ENCODE measurements around the gene RAB17.

RAB17 gene

DNA sequence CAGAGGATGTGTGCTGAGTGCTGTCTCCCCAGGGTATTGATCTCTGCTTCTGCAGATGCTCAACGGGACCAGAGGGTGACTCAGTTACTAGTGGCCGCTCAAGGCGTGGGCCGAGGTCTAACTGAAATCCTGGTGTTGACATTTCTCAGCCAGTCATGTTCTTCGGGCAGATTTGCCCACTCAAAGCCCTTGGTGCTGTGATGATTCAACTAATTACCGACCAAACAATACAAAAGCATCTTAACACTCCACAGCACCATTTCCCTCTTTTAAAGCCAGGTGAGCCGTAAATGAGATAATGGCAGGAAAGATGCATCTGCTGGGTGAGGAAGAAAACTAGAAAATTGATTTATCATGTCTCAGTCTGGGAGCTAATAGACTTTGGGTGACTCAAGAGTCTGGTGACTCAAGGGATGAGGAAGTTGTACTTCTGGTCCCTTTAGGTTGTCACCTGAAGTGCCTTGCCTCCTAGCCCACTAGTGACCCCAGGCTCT lies 56.8 kb downstream of the RAB17 start:
- DNase-seq, result no peak

GRCh38 chr2:237532160-237532559 lies 58.4 kb downstream of the RAB17 start:
- DNase-seq, result no peak

- DNase-seq, result no peak
Observed at GRCh38 chr2:237530472-237531433, 59.8 kb downstream of the RAB17 start.

GRCh38 chr2:237529452-237530402 lies 60.8 kb downstream of the RAB17 start:
- DNase-seq, result no peak

- DNase-seq, result no peak
Observed at GRCh38 chr2:237527766-237528165, 62.8 kb downstream of the RAB17 start.

DNA sequence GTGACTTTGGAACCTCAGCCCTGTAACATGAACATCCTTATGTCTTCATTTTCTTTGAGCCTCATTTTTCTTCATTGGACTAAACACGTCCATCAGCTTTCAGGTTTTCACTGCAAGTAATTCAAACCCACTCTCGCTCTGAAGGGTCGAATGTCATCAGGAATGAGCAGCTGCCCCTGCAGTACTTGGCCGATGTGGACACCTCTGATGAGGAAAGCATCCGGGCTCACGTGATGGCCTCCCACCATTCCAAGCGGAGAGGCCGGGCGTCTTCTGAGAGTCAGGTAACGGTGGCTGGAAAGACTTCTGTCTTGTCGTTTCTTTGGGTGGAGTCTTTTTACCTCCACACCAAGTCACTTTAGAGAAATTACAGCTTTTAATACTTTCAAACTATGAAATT lies 63.3 kb downstream of the RAB17 start:
- DNase-seq, result no peak

DNA sequence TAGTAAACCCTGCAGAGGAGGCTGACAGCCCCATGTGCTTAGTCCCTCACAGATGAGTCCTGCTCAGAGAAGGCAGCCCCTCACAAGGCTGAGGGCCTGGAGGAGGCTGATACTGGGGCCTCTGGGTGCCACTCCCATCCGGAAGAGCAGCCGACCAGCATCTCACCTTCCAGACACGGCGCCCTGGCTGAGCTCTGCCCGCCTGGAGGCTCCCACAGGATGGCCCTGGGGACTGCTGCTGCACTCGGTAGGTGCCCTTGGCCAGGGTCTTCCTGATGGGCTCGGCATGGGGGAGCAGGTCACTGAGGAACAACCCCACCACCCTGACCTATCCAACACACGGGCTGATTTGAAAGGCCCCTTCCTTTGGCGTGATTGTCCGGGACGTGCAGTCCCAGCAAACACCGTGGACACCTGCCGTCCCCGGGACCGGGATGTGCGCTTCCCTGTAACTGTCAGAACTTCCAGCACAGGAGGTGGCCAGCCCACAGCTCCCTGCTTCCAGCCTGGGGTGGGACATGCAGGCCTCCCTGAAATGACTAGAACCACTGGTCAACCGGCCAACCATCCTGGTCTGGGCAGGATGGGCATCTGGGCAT lies 64.9 kb downstream of the RAB17 start:
- DNase-seq, result no peak

DNA sequence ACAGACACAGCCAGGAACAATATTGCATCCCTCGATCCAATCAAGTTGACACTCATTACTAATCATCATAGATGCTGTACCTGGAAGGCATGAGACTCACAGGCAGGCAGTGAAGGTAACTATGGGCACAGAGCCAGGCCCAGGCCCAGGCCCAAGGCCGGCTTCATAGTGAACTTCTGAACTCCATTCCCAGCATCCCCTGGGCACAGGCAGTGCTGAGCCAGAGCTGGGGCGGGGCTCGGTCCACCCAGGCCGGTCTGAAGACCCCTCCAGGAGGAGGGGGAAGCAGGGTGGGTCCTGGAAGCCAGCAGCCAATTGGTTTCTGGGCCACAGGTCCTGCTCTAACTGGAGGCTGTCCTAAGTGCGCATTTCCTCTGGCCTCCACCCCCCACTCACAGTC lies 65.9 kb downstream of the RAB17 start:
- no peak for DNase-seq
